Measurements from ENCODE around the gene RAP2A. TPM values are rescaled to one million over a fixed set of nuclear protein-coding genes. Genes with fewer than 3 reads are reported as not detected.

The RAP2A gene
- 3.6 to 7.4 TPM (median 5.7 TPM) in 5 replicates for total RNA-seq (2022; extraction: Qiagen RNA extraction)

GRCh38 chr13:97433727-97434396 lies at the start of gene RAP2A:
RAP2A (plus strand) TSS chr13:97434169; CDS start chr13:97434471, 302 bp downstream.

Other genes with a start within 250 kb of the RAP2A start
- gene MBNL2, start 211.8 kb upstream of the RAP2A start, total RNA-seq (2022; extraction: Qiagen RNA extraction): 8.8 to 13.2 TPM (median 11.0 TPM) in 5 replicates